Stimulated activated CD4-positive, alpha-beta T cell treated with anti-CD3 and anti-CD28 coated beads, TNF-alpha, amount 100 ng/mL, for 4 hours (primary cell): ENCODE data around the gene HECTD4.
"Not testable (repeated sequence)": the region's sequence is repeated elsewhere in the genome, so short reads cannot be mapped to it uniquely, and the experiment has no call there.

Source experiments
- DNase-seq, 3 experiments: peaks; one replicate each; pipeline ENCODE4 v3.0.0-alpha.2; 2020; ENCODE audit warnings: low read depth in 3 of 3

HECTD4 gene

GRCh38 chr12:112266473-112266872 is 115.8 kb downstream of the HECTD4 start:
- no peak for DNase-seq

GRCh38 chr12:112261559-112261958 is 120.7 kb downstream of the HECTD4 start:
- DNase-seq, result no peak

GRCh38 chr12:112258926-112259325 is 123.3 kb downstream of the HECTD4 start:
- DNase-seq, result no peak

GRCh38 chr12:112256780-112257179 is 125.5 kb downstream of the HECTD4 start:
- no peak for DNase-seq

GRCh38 chr12:112252184-112252583 is 130.0 kb downstream of the HECTD4 start:
- no peak for DNase-seq

- not testable (repeated sequence) for DNase-seq
Measured at GRCh38 chr12:112244902-112245301, 137.3 kb downstream of the HECTD4 start.

GRCh38 chr12:112243255-112244110 is 138.7 kb downstream of the HECTD4 start:
- DNase-seq, result no peak

GRCh38 chr12:112241176-112241575 is 141.1 kb downstream of the HECTD4 start:
- DNase-seq, result no peak

GRCh38 chr12:112239881-112240280 is 142.3 kb downstream of the HECTD4 start:
- DNase-seq, result no peak

- DNase-seq, result no peak
Measured at GRCh38 chr12:112239020-112239419, 143.2 kb downstream of the HECTD4 start.

- no peak for DNase-seq
Measured at GRCh38 chr12:112238441-112238840, 143.8 kb downstream of the HECTD4 start.

- no peak for DNase-seq
Measured at GRCh38 chr12:112236786-112237185, 145.4 kb downstream of the HECTD4 start.

GRCh38 chr12:112236386-112236785 is 145.8 kb downstream of the HECTD4 start:
- DNase-seq, result no peak

- DNase-seq, result no peak
Measured at GRCh38 chr12:112234303-112234702, 147.9 kb downstream of the HECTD4 start.

GRCh38 chr12:112233242-112233641 is 149.0 kb downstream of the HECTD4 start:
- DNase-seq, result no peak

- DNase-seq, result no peak
Measured at GRCh38 chr12:112230136-112230535, 152.1 kb downstream of the HECTD4 start.

- no peak for DNase-seq
Measured at GRCh38 chr12:112226768-112227167, 155.5 kb downstream of the HECTD4 start.

- not testable (repeated sequence) for DNase-seq
Measured at GRCh38 chr12:112220628-112221027, 161.6 kb downstream of the HECTD4 start.

- no peak for DNase-seq
Measured at GRCh38 chr12:112219195-112219594, 163.0 kb downstream of the HECTD4 start.

- no peak for DNase-seq
Measured at GRCh38 chr12:112218150-112218549, 164.1 kb downstream of the HECTD4 start.

GRCh38 chr12:112217647-112218046 is 164.6 kb downstream of the HECTD4 start:
- DNase-seq, result no peak

GRCh38 chr12:112216223-112216622 is 166.0 kb downstream of the HECTD4 start:
- DNase-seq, result no peak

- no peak for DNase-seq
Measured at GRCh38 chr12:112214064-112214463, 168.2 kb downstream of the HECTD4 start.
